Measurements from ENCODE around the gene ADGRF5.

Gene ADGRF5

GRCh38 chr6:46828939-46829338, 92.8 kb downstream of the ADGRF5 start:
- no peak for DNase-seq (ENCODE audit: low read depth in 2 of 3, low spot score in 2 of 3)

- no peak for DNase-seq (ENCODE audit: low read depth in 2 of 3, low spot score in 2 of 3)
Observed at GRCh38 chr6:46821458-46821881, 100.3 kb downstream of the ADGRF5 start.

DNA sequence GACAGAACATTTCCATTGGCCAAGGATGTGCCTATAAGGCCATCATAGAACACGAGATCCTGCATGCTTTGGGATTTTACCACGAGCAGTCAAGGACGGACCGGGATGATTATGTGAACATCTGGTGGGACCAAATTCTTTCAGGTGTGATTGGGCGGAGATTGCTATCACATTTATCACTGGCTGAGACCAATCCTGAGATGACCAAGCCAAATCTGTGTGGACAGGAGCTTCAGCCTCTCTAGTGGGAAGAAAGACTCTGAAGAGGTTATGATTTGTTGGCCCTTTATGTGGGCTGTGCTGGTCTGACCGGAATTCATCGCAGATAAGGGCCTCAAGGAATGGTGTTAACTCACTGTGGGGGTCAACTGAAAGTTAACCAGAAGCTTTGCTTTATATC, 102.2 kb downstream of the ADGRF5 start:
- DNase-seq (ENCODE audit: low read depth in 2 of 3, low spot score in 2 of 3): no peak

GRCh38 chr6:46816626-46817025, 105.1 kb downstream of the ADGRF5 start:
- DNase-seq (ENCODE audit: low read depth in 2 of 3, low spot score in 2 of 3): no peak

DNA sequence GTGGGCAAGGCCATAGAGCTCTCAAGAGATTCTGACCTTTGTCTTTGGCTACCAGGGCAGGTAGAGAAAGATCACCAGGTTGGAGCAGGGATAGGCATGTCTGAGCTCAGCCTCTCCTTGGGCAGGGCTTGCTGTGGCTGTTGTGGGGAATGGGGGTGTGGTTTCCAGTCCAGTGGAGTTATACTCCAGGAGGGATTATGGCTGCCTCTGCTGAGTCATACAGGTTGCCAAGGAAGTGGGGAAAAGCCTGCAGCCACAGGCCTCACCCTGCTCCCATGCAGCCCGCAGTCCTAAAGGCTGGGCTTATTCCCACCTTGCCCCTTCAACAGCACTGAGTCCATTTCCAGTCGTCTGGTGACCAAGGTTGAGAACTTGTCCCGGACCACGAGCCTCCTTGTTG, 106.6 kb downstream of the ADGRF5 start:
- DNase-seq (ENCODE audit: low read depth in 2 of 3, low spot score in 2 of 3): no peak

GRCh38 chr6:46808806-46809205, 112.9 kb downstream of the ADGRF5 start:
- no peak for DNase-seq (ENCODE audit: low read depth in 2 of 3, low spot score in 2 of 3)
